NCI-H2227 treated with DMSO at 0.1 percent for 48 hours (cell line): ENCODE data around the gene POT1.

Experiments used
- DNase-seq: peaks from one replicate; lab custom pipeline; 2025; lab: John Stamatoyannopoulos, UW

The POT1 gene

DNA sequence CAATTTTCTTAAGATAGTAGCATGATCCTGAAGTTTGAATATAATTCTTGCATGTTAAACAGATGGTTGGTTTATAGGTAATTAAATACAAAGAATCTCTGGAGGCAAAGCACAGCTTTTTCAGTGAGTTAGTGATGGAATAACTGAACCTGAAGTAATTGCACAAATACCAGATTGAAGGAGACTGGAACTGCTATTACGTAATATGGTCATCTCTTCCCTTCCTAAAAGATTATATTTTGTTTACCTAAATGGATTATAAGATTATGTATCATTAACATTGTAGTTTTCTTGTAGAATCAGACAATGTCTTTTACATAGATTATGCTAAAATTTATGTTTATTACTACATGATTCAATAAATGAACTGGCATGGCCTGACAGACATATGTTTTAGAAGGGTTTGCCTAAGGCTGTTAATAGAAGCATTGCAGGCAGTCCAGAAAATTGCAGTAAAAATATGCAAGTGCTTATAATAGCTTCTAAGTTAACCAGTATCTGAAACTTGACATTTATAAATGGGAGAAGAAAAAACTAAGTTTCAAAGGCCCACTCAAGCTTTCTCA is 128.2 kb downstream of the POT1 start:
- no peak for DNase-seq

DNA sequence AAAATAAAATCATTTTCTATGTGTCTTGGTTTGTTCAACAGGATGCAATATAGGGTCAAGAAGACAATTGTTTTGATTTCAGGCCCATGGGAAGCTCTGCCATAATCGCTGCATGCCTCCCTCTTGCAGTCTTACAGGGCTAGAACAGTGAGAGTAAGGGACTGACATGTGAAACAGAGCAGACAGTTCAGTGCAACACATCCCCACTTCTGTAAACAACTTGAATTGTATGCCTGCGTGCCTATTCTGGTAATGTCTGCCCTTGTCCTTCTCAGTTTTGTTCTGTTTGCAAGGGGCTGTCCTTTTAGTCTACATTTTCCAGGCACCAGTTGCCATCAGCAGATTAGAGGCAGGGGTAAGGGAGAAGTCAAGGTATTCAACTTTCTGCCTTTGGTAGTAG is 129.2 kb downstream of the POT1 start:
- no peak for DNase-seq

DNA sequence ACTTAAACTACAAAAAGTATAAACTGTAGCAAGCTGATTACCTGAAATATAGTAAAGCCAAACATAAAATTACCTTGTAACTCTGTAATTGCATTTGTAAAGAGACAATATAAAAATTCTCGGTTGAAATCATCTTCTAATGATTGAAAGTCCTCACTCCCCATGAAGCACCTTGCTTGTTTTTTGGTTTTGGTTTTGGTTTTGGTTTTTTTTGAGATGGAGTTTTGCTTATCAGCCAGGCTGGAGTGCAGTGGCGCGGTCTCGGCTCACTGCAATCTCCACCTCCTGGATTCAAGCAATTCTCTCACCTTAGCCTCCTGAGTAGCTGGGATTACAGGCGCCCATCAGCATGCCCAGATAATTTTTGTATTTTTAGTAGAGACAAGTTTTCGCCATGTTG is 130.2 kb downstream of the POT1 start:
- DNase-seq: no peak

DNA sequence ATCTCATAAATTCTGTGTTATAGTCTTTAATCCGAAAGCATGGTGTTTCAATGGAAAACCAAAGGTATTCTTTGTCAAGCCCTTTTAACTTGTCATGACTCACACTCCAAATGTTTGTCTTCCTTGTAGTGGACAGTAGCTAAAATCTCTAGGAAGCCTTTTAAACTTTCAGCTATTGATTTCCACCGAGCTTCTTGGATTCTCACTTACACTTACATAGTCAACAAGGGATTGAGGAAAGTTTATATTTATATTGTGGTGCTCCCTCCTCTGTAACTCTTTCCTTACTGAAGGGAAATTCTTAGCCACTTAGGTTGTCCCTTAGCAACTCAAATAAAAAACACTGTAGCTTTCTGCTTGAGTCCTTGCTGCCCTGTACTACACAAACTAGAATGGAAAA is 132.9 kb downstream of the POT1 start:
- no peak for DNase-seq

DNA sequence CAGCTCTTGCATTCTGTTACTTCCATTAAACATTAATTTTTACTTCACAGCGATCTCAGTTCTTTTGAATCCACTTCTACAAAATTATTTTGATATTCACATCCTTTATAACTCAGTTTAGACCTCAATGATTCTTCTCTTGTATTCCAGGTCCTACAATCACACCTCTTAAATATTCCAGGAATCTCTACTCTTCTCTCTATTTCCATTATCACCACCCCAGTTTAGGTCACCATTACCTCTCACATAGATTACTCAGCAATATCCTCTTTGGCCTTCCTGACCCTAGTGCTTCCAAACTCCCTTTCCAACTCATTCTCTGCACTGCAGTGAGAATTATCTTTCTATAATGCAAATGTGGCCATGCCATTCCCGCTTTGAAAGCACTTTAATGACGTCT is 136.9 kb downstream of the POT1 start:
- no peak for DNase-seq

DNA sequence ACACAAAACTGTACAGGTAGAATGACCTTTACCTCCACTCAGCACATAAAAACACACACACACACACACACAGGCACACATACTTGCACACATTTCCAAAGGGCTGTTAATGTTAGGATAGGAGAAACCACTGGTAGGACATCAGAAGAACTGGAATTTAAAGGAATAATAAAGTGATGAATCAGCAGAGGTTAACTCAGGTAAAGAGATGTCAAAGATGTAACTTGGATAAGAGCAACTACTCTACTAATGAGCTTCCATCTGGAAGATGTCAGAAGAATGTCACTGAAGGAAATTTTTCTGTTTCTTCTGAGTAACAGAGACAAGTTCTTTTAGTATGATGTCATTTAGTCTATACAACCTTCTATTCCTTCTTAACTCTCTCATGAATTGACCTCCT is 137.6 kb downstream of the POT1 start:
- no peak for DNase-seq

DNA sequence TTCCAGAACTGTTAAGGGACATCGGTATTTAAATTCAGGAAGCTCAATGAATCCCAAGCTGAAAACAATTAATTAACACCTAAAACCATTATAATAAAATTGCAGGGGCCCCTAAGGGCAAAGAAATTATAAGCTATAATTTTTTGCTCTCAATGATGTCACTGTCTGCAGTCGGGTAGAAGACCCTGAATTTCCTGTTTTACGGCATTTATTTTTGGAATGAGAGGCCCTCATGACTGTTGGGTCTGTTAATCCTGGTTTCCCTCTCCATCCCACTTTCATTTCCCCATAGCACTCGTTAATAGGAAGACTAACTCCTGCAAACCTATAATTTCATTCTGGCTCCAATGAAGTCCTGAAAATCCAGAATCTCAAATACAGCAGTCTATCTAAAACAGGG is 138.2 kb downstream of the POT1 start:
- no peak for DNase-seq

DNA sequence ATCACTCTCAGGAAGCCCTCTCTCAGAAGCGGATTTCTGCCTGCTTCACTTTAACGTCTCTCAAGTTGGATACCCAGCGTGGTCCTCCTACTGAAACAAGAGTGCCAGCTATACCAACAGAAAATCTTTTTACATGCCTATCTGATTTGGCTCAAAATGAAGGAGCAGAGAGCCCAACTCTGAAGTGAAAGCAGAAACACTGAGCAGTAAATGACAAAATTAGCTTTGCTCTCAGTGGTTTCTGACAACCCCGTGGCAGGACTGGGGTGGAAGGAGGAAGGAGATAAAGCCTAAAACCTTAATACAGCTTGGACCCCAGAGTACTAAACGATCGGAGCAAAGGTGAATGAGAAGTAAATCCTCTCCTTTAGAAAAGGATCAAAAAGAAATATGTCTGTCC is 139.0 kb downstream of the POT1 start:
- DNase-seq: no peak

DNA sequence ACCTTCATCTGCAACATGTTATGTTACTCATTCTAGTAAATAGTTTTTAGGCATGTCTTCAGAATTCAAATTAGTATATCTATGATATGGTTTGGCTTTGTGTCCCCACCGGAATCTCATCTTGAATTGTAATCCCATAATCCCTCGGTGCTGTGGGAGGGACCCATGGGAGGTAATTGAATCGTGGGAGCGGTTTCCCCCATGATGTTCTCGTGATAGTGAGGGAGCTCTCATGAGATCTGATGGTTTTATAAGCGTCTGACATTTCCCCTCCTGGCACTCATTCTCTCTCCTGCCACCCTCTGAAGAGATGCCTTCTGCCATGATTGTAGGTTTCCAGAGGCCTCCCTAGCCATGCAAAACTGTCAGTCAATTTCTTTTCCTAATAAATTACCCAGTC is 143.6 kb downstream of the POT1 start:
- peak; percentile 23 for DNase-seq

DNA sequence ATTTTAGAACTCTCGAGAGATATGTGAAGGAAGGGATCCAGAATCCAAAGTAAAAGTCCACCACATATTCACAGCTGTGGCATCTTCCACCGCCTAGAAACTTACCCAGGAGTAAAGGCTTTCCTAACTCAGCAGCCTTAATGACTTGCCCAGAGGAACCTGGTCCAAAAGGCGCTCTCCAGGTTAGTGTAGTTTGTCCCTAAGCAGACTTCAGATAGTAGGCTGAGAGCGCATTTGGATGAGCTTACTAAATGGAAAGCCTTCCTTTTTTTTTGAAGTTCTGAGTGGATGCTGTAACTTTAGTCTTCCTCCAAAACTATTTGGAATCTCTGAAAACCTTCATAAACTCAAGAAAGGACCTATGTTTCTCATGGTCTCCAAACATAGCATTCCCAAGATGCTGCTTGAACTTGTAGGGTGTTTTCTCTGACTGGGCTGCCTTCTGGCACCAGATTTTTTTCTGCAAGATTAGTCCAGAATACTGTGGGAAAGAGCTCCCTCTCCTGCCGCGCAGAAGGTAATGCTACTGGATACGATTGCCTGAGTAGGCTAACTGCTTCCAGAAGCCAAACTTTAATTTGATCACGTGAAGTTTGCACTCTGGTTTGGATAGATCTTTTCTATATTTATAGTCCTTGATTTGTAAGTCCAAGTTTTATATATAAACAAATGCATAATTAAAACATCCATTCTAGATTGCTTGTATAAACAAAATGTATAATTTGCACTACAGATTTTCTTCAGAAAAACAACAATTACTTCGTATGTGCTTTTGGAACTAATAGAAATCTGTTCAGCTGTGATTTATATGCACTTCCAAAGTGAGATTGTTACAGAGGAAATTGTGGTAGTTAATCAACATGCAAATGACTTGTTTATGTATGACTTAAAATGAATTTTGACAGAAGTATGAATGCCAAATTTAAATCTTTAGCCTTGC is 144.5 kb downstream of the POT1 start:
- DNase-seq: peak; percentile 40

DNA sequence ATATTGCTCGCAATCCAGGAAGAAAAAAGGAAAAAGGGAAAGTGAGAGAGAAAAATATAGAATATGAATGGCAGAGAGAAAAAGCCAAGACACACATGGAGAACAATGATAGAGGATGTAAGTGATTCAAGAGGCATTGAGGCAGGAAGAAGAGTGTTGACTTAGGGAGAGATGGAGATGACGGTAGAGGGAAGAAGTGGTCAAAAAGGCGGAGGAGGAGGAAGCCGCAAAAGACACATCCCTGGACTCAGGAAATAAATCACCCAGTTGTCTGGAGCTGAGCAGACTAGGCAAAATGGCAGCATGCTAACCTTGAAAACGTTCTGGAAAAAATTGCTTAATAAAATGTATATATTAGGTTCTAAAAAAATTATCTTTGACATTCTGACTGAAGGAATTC is 146.4 kb downstream of the POT1 start:
- no peak for DNase-seq

DNA sequence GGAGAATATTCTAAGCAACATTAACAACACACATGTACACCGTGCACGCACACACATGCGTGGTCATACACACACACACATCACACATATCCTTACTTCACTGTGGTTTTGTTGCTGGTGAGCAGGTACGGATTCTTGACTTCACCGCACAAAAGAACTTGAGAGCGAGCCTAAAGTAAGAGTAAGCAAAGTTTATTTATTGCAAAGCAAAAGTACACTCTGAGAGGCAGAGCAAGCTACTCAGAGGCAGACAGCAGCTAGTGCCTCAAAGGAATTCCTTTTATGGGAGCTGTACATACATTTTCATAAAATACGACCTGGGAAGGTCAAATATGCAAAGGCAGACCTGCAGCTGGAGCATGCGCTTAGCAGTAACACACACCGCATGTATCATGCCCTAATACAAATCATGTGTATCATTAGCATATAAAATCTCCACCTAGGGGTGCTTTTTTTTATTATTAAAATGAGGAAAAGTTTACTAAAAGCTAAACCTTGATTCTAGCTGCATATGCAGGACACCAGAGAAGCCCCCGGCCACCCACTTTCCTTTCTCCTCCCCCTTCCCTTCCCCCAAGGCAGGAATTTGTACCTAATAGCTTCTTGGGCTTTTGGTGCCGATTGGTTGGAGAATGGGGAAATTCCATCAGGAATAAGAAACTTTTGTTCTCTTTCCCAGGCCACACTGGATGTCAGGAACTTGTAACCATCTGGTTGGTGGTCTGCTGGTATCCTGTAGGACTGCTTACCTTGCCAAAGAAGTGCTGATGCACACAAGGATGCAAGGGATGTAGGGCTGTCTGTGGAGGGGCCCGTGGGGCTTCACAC is 147.5 kb downstream of the POT1 start:
- DNase-seq: no peak

DNA sequence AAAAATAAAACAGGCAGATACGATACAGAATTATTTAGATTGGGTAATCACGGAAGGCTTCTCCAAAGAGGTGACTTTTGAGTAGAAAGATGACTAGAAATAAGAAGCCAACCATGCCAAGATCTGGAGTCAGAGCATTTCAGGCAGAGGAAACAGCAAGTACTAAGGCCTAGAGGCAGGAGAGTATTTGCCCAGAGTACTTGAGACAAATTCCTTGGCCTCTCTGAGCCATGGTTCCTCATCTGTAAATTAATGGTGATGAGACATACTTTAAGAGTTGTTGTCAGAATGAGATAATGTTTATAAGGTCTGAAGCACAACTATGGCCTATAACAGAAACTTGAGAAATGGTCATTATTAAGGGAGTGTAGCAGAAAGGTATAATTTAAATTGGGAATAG is 148.2 kb downstream of the POT1 start:
- DNase-seq: no peak

DNA sequence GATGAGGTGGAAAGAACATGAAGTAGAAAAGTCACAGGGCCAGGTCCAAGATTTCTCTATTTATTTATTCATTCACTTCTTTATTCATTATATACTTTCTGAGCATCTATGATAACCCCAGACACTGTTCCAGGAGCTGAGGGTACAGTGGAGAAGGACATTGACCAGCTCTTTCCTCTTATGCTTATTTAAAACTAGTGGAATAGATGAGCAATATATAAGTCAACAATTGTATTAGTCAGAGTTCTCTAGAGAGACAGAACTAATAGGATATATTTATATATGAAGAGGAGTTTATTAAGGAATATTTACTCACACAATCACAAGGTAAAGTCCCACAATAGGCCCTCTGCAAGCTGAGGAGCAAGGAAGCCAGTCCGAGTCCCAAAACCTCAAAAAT is 149.0 kb downstream of the POT1 start:
- DNase-seq: no peak

DNA sequence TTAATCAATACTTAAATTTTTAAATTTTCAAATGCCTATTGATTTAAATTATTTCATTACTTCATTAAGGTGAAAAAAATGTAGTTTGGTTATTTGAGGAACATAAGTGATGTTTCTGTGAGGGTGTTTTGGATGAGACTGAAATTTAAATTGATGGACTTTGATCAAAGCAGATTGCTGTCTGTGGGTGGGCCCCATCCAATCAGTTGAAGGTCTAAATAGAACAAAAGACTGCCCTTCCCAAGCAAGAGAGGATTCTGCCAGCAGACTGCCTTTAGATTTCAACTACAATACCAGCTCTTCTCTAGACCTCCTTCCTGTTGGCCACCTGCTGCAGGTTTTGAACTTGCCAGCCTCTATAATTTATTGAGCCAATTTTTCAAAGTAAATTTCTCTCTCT is 149.6 kb downstream of the POT1 start:
- no peak for DNase-seq

DNA sequence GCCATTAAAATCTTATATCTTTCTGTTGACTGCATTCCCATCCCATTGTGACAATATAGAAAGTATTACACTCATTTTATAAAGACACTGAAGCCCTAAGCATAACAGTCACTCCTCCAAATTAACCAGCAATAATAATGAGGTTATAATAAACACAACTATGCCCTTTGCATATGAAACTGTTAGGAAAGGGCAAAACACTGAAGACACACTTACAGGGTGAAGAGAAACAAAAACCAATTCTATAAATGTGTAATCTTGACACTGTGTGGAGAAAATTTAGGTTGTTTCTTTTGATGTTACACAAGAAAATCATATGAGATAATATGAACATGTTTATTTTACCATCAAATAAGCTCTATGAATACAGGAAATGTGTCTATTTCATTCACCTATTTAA is 150.0 kb downstream of the POT1 start:
- DNase-seq: no peak

DNA sequence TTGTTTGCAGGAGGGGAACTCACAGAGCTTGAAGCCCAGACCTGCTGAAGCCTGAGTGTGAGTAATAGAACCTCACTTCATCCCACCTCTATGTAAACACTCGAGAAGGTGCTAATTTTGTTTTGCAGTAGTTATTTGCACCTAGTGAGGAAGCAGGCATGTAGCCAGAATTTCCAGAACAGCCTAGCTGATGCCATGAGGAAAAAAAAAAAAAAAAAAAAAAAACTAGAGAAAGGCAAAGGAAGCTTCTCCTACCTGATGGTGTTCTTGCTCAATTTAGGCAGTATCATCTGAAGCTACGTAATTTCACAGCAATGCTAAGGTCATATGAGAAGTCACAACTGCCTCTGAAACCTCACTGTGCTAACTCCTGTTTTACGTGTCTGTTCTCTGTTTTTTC is 150.4 kb downstream of the POT1 start:
- DNase-seq: no peak

DNA sequence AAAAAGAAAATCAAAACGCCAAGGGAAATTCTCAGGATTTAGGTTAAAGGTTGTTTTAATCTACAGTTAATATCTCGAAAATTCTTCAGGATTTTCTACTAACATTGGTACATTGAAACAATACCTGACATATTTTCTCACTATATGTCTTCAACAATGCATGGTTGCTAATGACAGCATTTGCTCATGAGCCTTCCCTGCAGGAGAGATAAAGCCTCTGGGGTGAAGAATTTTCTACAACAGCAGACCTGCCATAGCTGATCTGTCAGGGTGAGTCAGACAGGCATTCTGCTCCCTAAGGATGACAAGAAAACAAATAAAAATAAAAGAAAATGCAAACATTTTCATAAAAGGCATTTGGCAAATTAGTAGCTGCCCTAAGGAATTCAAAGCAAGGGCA is 152.4 kb downstream of the POT1 start:
- no peak for DNase-seq

DNA sequence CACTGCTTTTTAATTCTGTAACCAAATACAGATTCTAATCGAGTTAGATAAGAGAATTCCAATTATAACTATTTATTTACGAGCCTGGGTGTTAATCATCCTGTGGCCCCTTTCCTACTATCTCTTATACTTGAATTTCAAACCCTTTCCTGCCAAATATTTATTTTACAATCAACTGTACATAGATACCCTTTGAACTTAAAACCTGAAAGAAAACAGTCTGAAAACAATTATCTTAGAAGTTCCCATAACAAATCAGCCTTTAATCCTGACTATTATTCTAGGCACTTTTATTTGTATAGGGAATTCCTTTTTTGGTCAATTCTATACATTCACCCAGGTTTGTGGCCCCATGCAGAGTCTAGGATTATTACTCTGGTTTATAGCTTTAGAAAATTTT is 153.5 kb downstream of the POT1 start:
- no peak for DNase-seq

DNA sequence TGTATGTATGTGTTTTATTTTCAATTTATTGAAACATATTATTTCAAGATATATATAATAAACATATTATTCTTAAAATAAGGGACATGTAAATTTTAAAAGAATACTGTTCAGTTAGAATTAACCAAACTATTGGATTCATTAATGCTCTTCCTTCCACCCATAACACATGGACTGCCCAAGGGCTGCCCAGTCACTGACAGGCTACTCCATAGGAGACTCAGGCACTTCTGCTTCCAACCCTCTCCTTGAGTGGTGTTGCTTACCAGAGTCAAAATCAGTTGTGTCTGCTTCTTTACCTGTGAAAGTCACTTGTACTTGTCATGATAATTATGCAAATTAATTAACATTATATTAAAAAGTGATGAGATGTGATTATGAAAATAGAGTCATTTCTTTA is 154.2 kb downstream of the POT1 start:
- DNase-seq: no peak

DNA sequence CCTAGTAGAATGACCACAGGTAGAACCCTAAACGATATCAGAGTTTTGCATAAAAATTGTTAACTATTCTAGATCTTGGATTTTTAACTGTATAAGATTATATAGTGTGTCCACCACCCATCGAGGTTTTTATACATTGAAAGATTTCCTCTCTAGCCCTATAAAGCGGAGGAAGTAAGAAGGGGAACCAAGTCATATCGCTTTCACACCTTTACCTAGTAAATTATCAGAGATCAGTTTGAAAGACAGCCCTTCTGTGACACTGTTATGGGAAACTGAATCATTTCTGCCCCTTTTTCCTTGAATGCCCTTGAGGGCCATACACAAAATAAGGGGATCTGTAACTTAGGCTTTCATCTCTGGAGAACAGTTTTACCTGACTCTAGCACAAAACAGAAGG is 155.7 kb downstream of the POT1 start:
- DNase-seq: no peak

DNA sequence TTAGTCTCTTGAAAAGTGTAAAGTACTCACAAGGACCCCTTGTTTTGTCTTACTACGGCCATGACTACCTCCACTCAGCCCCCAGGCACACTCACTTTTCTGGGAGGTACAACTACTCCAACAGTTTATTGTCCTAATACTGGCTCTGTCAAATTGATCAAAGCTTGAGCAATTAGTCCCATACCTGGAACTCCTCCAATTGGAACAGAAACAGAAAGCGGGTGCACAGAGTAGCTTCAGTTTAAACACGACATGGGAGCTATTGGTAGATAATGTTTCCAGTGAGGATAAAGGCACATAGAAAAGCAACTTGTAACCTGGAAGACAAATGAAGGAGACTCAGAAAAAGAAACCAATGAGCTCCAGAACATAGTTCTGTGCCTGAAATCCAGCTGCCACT is 156.3 kb downstream of the POT1 start:
- no peak for DNase-seq
